MM.1S (cell line): ENCODE measurements around the gene GLB1L3.

Experiments used
- DNase-seq: peaks from one replicate; pipeline ENCODE4 v3.0.0-alpha.2; 2015
- H2AFZ ChIP-seq: fragments of 300-600 bp; sonication (generic); 2 replicates; pipeline ENCODE4 v1.6.0; 2016; ENCODE audit warnings: antibody characterized with exemption, low read length
- H3F3A ChIP-seq: fragments of 300-600 bp; sonication (generic); 2 replicates; pipeline ENCODE4 v1.6.1; 2016; ENCODE audit warnings: mild to moderate bottlenecking, antibody characterized with exemption, low read length, moderate library complexity, mixed read lengths; ENCODE audit not compliant: insufficient read depth
- H3K27ac ChIP-seq: fragments of 300-600 bp; sonication (generic); 2 replicates; pipeline ENCODE4 v1.5.1; 2016; ENCODE audit warnings: mild to moderate bottlenecking, low read length
- H3K27me3 ChIP-seq: fragments of 300-600 bp; sonication (generic); replicated peaks from 2 replicates; pipeline ENCODE4 v1.6.0; 2016; ENCODE audit warnings: low read length; ENCODE audit not compliant: insufficient read depth
- H3K36me3 ChIP-seq: fragments of 300-600 bp; sonication (generic); replicated peaks from 2 replicates; pipeline ENCODE4 v1.6.1; 2016; ENCODE audit warnings: mild to moderate bottlenecking, low read length, mixed read lengths; ENCODE audit not compliant: insufficient read depth
- H3K4me1 ChIP-seq: fragments of 300-600 bp; sonication (generic); 2 replicates; pipeline ENCODE4 v1.6.1; 2016; ENCODE audit warnings: low read length, mixed read lengths
- H3K4me2 ChIP-seq: fragments of 300-600 bp; sonication (generic); 2 replicates; pipeline ENCODE4 v1.6.0; 2016; ENCODE audit warnings: low read depth, low read length
- H3K4me3 ChIP-seq: fragments of 300-600 bp; sonication (generic); 2 replicates; pipeline ENCODE4 v1.5.1; 2016; ENCODE audit warnings: low read length, mixed read lengths
- H3K79me2 ChIP-seq: fragments of 300-600 bp; sonication (generic); 2 replicates; pipeline ENCODE4 v1.6.1; 2016; ENCODE audit warnings: mixed run types, low read length, mixed read lengths
- H3K9ac ChIP-seq: fragments of 300-600 bp; sonication (generic); 2 replicates; pipeline ENCODE4 v1.6.1; 2016; ENCODE audit warnings: low read length, mixed read lengths
- H3K9me2 ChIP-seq: fragments of 300-600 bp; sonication (generic); replicated peaks from 2 replicates; pipeline ENCODE4 v1.6.1; 2016; ENCODE audit warnings: mild to moderate bottlenecking, low read length, mixed read lengths; ENCODE audit not compliant: insufficient read depth
- H3K9me3 ChIP-seq: fragments of 300-600 bp; sonication (generic); replicated peaks from 2 replicates; pipeline ENCODE4 v1.6.1; 2016; ENCODE audit warnings: mild to moderate bottlenecking, low read length, mixed read lengths; ENCODE audit not compliant: insufficient read depth
- H4K20me1 ChIP-seq: fragments of 300-600 bp; sonication (generic); 2 replicates; pipeline ENCODE4 v1.6.1; 2016; ENCODE audit warnings: mild to moderate bottlenecking, low read length, moderate library complexity, mixed read lengths; ENCODE audit not compliant: insufficient read depth
- EZH2 ChIP-seq: fragments of 300-600 bp; sonication (generic); optimal IDR thresholded peaks from 2 replicates; pipeline ENCODE3; 2017; ENCODE audit warnings: low read depth, mild to moderate bottlenecking, antibody characterized with exemption, low read length, mixed read lengths
- EZH2phosphoT487 ChIP-seq: fragments of 300-600 bp; sonication (generic); IDR thresholded peaks from 2 replicates; pipeline ENCODE4 v1.6.1; 2018; ENCODE audit warnings: antibody characterized with exemption, low read length
- TF ChIP-seq, protein P1 (sequence below): fragments of 300-600 bp; sonication (generic); IDR thresholded peaks from 2 replicates; pipeline ENCODE4 v1.5.1; 2016; ENCODE audit warnings: antibody characterized with exemption, low read length, mixed read lengths

Gene GLB1L3

DNA sequence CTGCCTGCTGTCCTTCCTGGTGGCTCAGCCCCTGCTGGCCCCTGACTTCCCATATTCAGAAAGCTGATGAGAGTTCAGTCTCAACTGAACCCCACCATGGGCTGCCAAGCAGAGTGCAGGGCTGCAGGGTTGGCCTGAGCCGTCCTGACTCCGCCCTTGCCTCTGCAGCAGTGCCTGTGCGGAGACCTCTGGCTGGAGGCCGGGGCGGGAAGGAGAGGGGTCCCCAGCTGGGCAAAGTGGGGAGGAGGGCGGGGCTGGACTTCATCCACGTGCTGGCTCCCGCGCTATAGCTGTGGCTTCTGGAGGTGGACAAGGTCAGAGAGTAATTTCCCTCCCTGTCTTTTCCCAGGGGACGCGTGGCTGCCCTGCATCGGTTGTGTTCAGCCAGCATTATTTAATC is 13.6 kb downstream of the GLB1L3 start:
- no peak overlapping the region for H3K9ac ChIP-seq
- no peak overlapping the region for H3K4me2 ChIP-seq
- TF ChIP-seq EZH2phosphoT487 (no peak), EZH2 (no peak)
- TF ChIP-seq, protein P1, sequence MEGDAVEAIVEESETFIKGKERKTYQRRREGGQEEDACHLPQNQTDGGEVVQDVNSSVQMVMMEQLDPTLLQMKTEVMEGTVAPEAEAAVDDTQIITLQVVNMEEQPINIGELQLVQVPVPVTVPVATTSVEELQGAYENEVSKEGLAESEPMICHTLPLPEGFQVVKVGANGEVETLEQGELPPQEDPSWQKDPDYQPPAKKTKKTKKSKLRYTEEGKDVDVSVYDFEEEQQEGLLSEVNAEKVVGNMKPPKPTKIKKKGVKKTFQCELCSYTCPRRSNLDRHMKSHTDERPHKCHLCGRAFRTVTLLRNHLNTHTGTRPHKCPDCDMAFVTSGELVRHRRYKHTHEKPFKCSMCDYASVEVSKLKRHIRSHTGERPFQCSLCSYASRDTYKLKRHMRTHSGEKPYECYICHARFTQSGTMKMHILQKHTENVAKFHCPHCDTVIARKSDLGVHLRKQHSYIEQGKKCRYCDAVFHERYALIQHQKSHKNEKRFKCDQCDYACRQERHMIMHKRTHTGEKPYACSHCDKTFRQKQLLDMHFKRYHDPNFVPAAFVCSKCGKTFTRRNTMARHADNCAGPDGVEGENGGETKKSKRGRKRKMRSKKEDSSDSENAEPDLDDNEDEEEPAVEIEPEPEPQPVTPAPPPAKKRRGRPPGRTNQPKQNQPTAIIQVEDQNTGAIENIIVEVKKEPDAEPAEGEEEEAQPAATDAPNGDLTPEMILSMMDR = no peak
- no peak for DNase-seq
- no peaks in the 10 kb centered on the region for H3K79me2 ChIP-seq
- H3K9me2 ChIP-seq = no peaks in the 10 kb centered on the region
- H3K27ac ChIP-seq = no peak overlapping the region
- H2AFZ ChIP-seq = no peak overlapping the region
- H3K4me1 ChIP-seq = no peaks in the 10 kb centered on the region
- H3K27me3 ChIP-seq = no peaks in the 10 kb centered on the region; the same call in 1 of the 2 replicates
- no peaks in the 10 kb centered on the region for H4K20me1 ChIP-seq
- H3K9me3 ChIP-seq = no peaks in the 10 kb centered on the region
- H3F3A ChIP-seq = no peaks in the 10 kb centered on the region
- no peaks in the 10 kb centered on the region for H3K36me3 ChIP-seq
- no peak overlapping the region for H3K4me3 ChIP-seq

DNA sequence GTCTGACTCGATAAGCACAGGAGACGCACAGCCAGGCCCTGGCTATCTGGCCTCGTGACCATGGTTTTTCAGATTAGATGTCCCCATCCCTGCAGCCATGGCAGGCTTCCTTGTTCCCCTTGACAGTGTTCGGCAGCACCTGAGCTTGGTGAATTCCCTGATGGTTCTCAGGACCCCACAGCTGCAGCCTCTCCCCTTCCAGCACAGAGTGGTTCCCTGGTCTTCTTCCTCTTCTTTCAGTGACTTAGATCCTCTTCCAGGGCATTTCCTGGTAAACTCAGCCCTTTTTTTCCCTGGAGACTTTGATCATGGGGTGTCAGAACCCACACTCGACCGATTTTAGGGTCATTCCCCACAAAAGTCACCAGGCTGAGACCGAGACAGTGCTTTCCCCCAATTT is 14.5 kb downstream of the GLB1L3 start:
- Histone ChIP-seq H3K4me3 (no peak overlapping the region), H3K9me3 (no peaks in the 10 kb centered on the region), H3F3A (no peaks in the 10 kb centered on the region), H3K27me3 (peaks cover 2% of the 10 kb centered on the region), H3K9ac (no peak overlapping the region), H3K79me2 (no peaks in the 10 kb centered on the region), H2AFZ (no peak overlapping the region), H3K4me1 (no peaks in the 10 kb centered on the region), H3K9me2 (no peaks in the 10 kb centered on the region), H3K27ac (no peak overlapping the region), H4K20me1 (no peaks in the 10 kb centered on the region), H3K4me2 (no peak overlapping the region), H3K36me3 (no peaks in the 10 kb centered on the region)
- DNase-seq = no peak
- no peak for TF ChIP-seq EZH2
- TF ChIP-seq, protein P1 = no peak
- no peak for TF ChIP-seq EZH2phosphoT487

DNA sequence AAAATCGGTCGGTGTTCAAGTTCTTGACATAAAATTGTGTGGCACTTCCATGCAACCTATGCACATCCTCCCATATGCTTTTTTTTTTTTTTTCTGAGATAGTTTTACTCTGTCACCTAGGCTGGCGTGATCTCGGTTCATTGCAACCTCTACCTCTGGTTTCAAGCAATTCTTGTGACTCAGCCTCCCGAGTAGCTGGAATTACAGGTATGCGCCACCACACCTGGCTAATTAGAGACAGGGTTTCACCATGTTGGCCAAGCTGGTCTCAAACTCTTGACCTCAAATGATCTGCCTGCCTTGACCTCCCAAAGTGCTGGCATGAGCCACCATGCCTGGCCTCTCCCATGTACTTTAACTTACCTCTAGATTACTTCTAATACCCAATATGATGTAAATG is 15.0 kb downstream of the GLB1L3 start:
- no peak for DNase-seq
- H3F3A ChIP-seq = no peaks in the 10 kb centered on the region
- TF ChIP-seq, protein P1 = no peak
- no peak for TF ChIP-seq EZH2
- no peak for TF ChIP-seq EZH2phosphoT487
- no peaks in the 10 kb centered on the region for H3K4me1 ChIP-seq
- no peak overlapping the region for H3K4me2 ChIP-seq
- no peak overlapping the region for H3K27ac ChIP-seq
- H3K27me3 ChIP-seq = peaks cover 3% of the 10 kb centered on the region
- no peak overlapping the region for H3K4me3 ChIP-seq
- no peak overlapping the region for H2AFZ ChIP-seq
- H4K20me1 ChIP-seq = no peaks in the 10 kb centered on the region
- H3K9ac ChIP-seq = no peak overlapping the region
- H3K36me3 ChIP-seq = no peaks in the 10 kb centered on the region
- no peaks in the 10 kb centered on the region for H3K9me2 ChIP-seq
- no peaks in the 10 kb centered on the region for H3K79me2 ChIP-seq
- H3K9me3 ChIP-seq = no peaks in the 10 kb centered on the region

DNA sequence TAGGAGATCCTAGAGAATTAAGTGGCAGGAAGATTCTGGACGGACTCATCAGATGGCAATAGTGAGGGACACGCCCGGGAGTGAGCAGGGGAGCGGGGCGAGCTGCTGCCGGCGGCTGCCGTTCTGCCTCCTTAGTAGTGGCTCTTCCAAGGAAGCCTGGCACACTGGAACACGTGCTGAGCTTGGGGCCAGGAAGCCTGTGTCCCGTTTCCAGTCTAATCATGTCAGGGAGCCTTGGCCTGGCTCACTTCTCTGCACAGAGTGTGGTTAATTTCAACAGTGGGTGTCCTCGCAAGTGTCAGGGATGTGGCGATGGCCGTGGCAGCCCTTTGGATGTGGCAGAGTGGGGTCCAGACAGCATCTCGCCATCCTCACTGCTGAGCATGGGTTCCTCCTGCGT is 16.5 kb downstream of the GLB1L3 start:
- no peaks in the 10 kb centered on the region for H3K9me3 ChIP-seq
- H3K9me2 ChIP-seq = no peaks in the 10 kb centered on the region
- no peak overlapping the region for H3K9ac ChIP-seq
- H4K20me1 ChIP-seq = no peaks in the 10 kb centered on the region
- TF ChIP-seq EZH2 = no peak
- no peak for TF ChIP-seq EZH2phosphoT487
- TF ChIP-seq, protein P1 = no peak
- no peak overlapping the region for H3K4me3 ChIP-seq
- no peak overlapping the region for H3K4me2 ChIP-seq
- H3K27me3 ChIP-seq = peaks cover 3% of the 10 kb centered on the region
- H3K79me2 ChIP-seq = no peaks in the 10 kb centered on the region
- H2AFZ ChIP-seq = no peak overlapping the region
- H3K4me1 ChIP-seq = no peaks in the 10 kb centered on the region
- no peak for DNase-seq
- H3F3A ChIP-seq = no peaks in the 10 kb centered on the region
- H3K27ac ChIP-seq = no peak overlapping the region
- H3K36me3 ChIP-seq = no peaks in the 10 kb centered on the region
